Colonic mucosa (tissue), 4 donors: ENCODE results near the gene POM121. TPM values are rescaled to one million over a fixed set of nuclear protein-coding genes. Genes with fewer than 3 reads are reported as not detected.
"Not testable (repeated sequence)": the region's sequence is repeated elsewhere in the genome, so short reads cannot be mapped to it uniquely, and the experiment has no call there.

ENCODE experiments used
- DNase-seq: peaks from one replicate; pipeline ENCODE4 v3.0.0-alpha.2; 2020
- H3K27ac ChIP-seq: fragments of 200-600 bp; one replicate; pipeline ENCODE4 v1.8.0; 2021
- H3K27me3 ChIP-seq: fragments of 200-600 bp; one replicate; pipeline ENCODE4 v1.8.0; 2021
- H3K36me3 ChIP-seq: fragments of 200-600 bp; one replicate; pipeline ENCODE4 v1.8.0; 2021
- H3K4me1 ChIP-seq: fragments of 200-600 bp; one replicate; pipeline ENCODE4 v1.8.0; 2021; ENCODE audit warnings: mild to moderate bottlenecking
- H3K4me3 ChIP-seq: fragments of 200-600 bp; one replicate; pipeline ENCODE4 v1.8.0; 2021
- H3K9ac ChIP-seq, 2 donors: one replicate each; pipeline ENCODE4 v1.7.0; 2013; ENCODE audit warnings: control low read depth in 2 of 2, low read depth in 2 of 2, low read length in 2 of 2
- H3K9me3 ChIP-seq: fragments of 200-600 bp; one replicate; pipeline ENCODE4 v1.8.0; 2021
- CTCF ChIP-seq: fragments of 200-600 bp; IDR thresholded peaks from one replicate; pipeline ENCODE4 v1.8.0; 2022; ENCODE audit warnings: antibody characterized with exemption, mild to moderate bottlenecking
- intact Hi-C: fragments of 100-400 bp; cut with DNase I; formaldehyde crosslinking; loops from one replicate; pipeline ENCODE4 v1.14.1; 2022
- total RNA-seq, 2 donors: library from RNA; stranded (reverse); fragmentation: NEBNext Ultra II Directional in 1 of 2; extraction: Animal tissue kit (Norgen Biotek cat#: 25700) in 1 of 2; gene quantifications; one replicate each; pipeline ENCODE4 v1.2.1, GENCODE V29; 2021
- donor health status: healthy.
- donor health status: DM: no; HTN: no; CAD: no.
- donor health status: DM: no; HTN: no; CAD: no.

Gene POM121
- total RNA-seq: 10 to 100 TPM; 29.8 to 34.8 TPM

DNA sequence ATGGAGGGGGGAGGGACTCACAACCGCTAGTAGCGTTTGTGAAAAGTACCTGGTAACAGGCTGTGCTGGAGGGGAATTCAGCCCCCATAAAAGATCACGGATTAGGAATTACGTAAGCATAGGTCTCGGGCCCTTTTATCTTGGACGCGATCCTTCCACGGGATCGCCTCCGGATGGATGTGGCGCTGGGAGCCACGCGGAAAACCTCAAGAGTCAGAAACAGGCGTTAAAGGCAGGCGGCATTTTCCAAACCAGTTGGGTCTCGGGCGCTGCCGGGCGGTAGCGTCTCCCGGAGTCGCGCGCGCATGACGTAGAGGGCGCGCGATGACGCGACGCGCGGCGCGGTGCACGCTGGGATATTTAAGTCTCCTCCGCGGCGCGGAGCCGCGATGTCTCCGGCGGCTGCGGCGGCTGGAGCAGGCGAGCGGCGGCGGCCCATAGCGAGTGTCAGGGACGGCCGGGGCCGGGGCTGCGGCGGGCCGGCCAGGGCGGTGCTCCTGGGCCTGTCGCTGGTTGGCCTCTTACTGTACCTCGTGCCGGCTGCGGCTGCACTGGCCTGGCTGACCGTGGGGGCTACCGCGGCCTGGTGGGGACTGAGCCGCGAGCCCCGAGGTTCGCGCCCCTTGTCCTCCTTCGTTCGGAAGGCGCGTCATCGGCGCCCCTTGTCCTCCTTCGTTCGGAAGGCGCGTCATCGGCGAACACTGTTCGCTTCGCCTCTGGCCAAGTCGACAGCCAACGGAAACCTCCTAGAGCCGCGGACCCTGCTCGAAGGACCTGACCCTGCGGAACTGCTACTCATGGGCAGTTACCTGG is at the start of gene POM121:
Gene POM121, plus strand, starts transcription at position 363 of the 813 bp plus-strand sequence. Its CDS starts 27 bp downstream, at position 390.
- no peaks in the 10 kb centered on the region for H3K36me3 ChIP-seq
- intact Hi-C loops: no loop called here
- peak within 1 kb of the TSS; percentile 94 for H3K4me3 ChIP-seq
- TF ChIP-seq CTCF: no peak
- H3K27ac ChIP-seq: peak within 1 kb of the TSS; percentile 86
- H3K9me3 ChIP-seq: no peaks in the 10 kb centered on the region
- H3K4me1 ChIP-seq: peaks cover 9% of the 10 kb centered on the region
- H3K9ac ChIP-seq: peak within 1 kb of the TSS; percentile 84 to 97
- no peaks in the 10 kb centered on the region for H3K27me3 ChIP-seq
- peak; percentile 86 for DNase-seq

- peak overlapping the region; percentile 58 to 83 for H3K9ac ChIP-seq
- peak overlapping the region; percentile 74 for H3K4me3 ChIP-seq
- peak overlapping the region; percentile 89 for H3K27ac ChIP-seq
- H3K36me3 ChIP-seq, H3K9me3 ChIP-seq, H3K4me1 ChIP-seq, intact Hi-C loops, H3K27me3 ChIP-seq: not testable (repeated sequence)
- DNase-seq: peak; percentile 81
Observed at GRCh38 chr7:72879079-72879736, 45.7 kb upstream of the POM121 start.

GRCh38 chr7:72879737-72880215 is 45.1 kb upstream of the POM121 start:
- intact Hi-C loops: not testable (repeated sequence)

GRCh38 chr7:72891750-72892149 is 33.1 kb upstream of the POM121 start:
- intact Hi-C loops: not testable (repeated sequence)

More at GRCh38 chr7:72879737-72880215, 45.1 kb upstream of the POM121 start:
- H3K4me1 ChIP-seq, H3K9me3 ChIP-seq, H3K36me3 ChIP-seq, H3K27me3 ChIP-seq: not testable (repeated sequence)
- Histone ChIP-seq H3K27ac (peak overlapping the region; percentile 89), H3K9ac (peak overlapping the region; percentile 58 to 83), H3K4me3 (peak overlapping the region; percentile 74)
- peak; percentile 85 for DNase-seq

GRCh38 chr7:72904740-72905139 is 20.2 kb upstream of the POM121 start:
- H3K9ac ChIP-seq, H3K27ac ChIP-seq, H3K27me3 ChIP-seq, intact Hi-C loops, H3K4me3 ChIP-seq, H3K9me3 ChIP-seq, H3K4me1 ChIP-seq, H3K36me3 ChIP-seq, DNase-seq: not testable (repeated sequence)

More at GRCh38 chr7:72891750-72892149, 33.1 kb upstream of the POM121 start:
- H3K27ac ChIP-seq, H3K4me1 ChIP-seq, H3K9me3 ChIP-seq, H3K4me3 ChIP-seq, H3K27me3 ChIP-seq, DNase-seq, H3K9ac ChIP-seq, H3K36me3 ChIP-seq: not testable (repeated sequence)

- H3K9me3 ChIP-seq, H3K4me3 ChIP-seq, H3K27me3 ChIP-seq, H3K36me3 ChIP-seq, H3K27ac ChIP-seq, DNase-seq, intact Hi-C loops, H3K4me1 ChIP-seq, H3K9ac ChIP-seq: not testable (repeated sequence)
Observed at GRCh38 chr7:72908422-72908821, 16.5 kb upstream of the POM121 start.

DNA sequence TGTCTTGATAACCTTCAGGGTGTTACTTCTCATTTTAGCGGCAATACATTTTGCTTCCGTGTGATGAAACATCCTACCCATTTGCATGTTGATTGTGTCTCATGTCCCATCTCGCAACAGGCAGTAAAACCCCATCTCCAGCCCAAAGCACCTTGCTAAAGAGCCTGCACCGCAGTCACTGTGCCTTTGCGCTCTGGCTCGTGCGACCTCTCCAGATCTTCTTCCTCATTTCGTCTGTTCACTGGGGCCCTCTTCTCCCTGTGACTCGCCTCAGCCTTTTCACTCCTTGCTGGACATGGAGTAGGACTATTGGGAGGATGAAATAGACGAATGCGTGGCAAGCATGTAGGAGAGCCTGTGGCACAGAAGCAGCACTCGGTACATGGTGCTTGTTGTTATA is 13.5 kb upstream of the POM121 start:
- H3K4me3 ChIP-seq, DNase-seq, H3K4me1 ChIP-seq, H3K36me3 ChIP-seq, H3K9me3 ChIP-seq, H3K27ac ChIP-seq, intact Hi-C loops, H3K9ac ChIP-seq, H3K27me3 ChIP-seq: not testable (repeated sequence)

GRCh38 chr7:72913750-72914149 is 11.1 kb upstream of the POM121 start:
- DNase-seq, H3K9ac ChIP-seq, intact Hi-C loops, H3K4me3 ChIP-seq, H3K36me3 ChIP-seq, H3K27me3 ChIP-seq, H3K4me1 ChIP-seq, H3K27ac ChIP-seq, H3K9me3 ChIP-seq: not testable (repeated sequence)
